Neural cell (in vitro differentiated cells): ENCODE data around the gene ATP9B.

Experiments used
- CTCF ChIP-seq: fragments of 450-650 bp; IDR thresholded peaks from 2 replicates; pipeline ENCODE4 v1.5.1; 2014; ENCODE audit warnings: antibody characterized with exemption, mild to moderate bottlenecking, moderate library complexity; ENCODE audit not compliant: poor library complexity, severe bottlenecking
- POLR2AphosphoS5 ChIP-seq: IDR thresholded peaks from 2 replicates; pipeline ENCODE4 v1.6.1; 2012
- REST ChIP-seq: IDR thresholded peaks from 2 replicates; pipeline ENCODE4 v1.6.1; 2012; ENCODE audit warnings: borderline replicate concordance

- no peak for TF ChIP-seq REST
- TF ChIP-seq CTCF, result no peak
- TF ChIP-seq POLR2AphosphoS5, result peak; percentile 12
These were observed 325.5 kb downstream of the ATP9B start for GRCh38 chr18:79394534-79395307.
